GM19035 (cell line): ENCODE data around the gene NPY2R.

Experiments used
- ATAC-seq: cut with Tn5 transposase; IDR thresholded peaks from one replicate; pipeline ENCODE4 v1.9.1; 2021; ENCODE audit not compliant: unreplicated experiment

Gene NPY2R, protein sequence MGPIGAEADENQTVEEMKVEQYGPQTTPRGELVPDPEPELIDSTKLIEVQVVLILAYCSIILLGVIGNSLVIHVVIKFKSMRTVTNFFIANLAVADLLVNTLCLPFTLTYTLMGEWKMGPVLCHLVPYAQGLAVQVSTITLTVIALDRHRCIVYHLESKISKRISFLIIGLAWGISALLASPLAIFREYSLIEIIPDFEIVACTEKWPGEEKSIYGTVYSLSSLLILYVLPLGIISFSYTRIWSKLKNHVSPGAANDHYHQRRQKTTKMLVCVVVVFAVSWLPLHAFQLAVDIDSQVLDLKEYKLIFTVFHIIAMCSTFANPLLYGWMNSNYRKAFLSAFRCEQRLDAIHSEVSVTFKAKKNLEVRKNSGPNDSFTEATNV

DNA sequence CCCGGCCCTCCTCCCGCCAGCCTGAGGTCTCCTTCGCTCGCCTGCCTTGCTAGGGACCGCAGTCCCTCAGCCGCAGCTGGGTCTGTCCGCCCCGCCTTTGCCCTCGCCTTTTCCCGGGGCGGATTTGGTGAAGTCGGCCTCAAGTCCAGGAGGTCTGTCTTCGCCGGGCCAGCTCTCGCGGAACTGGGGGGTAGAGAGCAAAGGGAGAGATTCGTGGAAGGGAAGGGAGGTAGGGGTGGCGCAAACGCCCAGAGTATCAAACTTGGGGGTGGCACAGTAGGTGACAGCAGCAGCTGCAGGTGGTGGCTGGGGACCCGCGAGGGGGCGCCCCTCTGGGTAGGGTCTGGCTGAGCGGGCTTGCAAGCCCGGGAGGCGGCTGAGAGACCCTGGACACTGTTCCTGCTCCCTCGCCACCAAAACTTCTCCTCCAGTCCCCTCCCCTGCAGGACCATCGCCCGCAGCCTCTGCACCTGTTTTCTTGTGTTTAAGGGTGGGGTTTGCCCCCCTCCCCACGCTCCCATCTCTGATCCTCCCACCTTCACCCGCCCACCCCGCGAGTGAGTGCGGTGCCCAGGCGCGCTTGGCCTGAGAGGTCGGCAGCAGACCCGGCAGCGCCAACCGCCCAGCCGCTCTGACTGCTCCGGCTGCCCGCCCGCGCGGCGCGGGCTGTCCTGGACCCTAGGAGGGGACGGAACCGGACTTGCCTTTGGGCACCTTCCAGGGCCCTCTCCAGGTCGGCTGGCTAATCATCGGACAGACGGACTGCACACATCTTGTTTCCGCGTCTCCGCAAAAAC is at the start of gene NPY2R:
Gene NPY2R, plus strand, starts transcription at position 379 of the 797 bp plus-strand sequence. CDS start 5,304 bp downstream, outside the sequence.
- ATAC-seq: no peak

DNA sequence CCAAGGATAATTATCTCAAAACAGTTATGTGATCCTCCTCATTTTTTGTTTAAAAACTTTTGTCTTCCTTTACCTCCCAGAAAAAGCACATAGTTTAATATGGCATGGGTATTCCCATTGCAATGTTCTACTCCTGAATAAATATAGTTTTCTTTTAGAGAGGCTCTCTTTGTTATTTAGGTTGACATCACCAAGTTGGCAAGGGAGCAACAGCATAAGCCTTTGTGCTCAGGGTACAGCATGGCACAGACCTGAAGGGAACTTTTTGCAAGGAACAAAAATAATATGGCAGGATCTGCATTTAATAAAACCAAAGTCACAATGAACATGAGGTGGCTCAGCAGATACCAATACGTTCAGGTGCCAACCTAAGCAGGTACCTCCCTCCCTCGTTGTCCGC is 47.1 kb upstream of the NPY2R start:
- ATAC-seq: no peak

DNA sequence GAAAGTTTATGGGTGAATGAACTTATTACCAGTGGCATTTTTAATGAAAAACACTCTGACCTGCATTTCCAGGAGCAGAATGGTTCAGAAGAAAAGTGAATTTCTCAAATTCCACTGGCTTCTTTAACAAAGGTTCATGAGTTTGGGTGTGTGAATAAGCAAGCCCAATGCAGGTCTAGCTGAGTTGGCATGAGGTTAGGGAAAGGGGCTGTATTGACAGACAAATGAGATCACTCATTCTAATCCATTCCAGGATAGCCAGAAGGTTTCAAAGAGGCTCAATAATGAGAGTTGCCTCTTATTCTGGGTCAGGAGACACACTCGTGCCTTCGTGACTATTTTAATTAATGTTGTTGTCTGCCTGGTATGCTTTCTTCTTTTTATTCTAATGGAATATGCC is 43.7 kb upstream of the NPY2R start:
- no peak for ATAC-seq

DNA sequence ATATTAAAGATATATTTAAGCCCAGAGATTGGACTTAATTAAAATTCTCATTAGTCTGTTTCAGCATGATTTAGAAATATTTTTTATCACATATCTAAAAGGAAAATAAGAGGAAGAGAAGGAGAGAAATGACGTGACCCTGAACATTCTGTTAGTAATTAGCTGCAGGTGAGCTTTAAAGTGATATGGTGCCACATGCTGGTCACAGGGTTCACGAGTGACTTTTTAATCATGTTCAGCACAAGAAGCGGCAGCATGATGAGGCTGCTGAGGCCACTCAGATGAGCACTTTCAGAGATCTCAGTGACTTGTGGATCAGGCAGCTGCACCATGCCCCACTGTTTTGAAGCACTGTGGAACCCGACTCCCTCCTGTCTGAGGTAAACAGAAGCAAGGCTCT is 37.9 kb upstream of the NPY2R start:
- ATAC-seq: no peak

DNA sequence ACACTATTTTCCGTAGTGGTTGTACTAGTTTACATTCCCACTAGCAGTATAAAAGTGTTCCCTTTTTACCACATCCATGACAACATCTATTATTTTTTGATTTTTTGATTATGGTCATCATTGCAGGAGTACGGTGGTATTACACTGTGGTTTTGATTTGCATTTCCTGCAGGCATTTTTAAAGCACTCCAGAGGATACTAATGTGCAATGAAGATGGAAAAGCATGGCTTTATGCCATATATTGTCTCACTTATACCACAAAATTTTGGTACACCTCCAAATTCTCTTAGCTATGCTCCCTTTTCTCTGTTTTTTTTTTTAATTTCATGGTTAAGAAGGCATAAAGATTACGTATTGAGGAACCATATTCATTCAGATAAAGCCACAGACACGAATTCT is 35.1 kb upstream of the NPY2R start:
- ATAC-seq: no peak

DNA sequence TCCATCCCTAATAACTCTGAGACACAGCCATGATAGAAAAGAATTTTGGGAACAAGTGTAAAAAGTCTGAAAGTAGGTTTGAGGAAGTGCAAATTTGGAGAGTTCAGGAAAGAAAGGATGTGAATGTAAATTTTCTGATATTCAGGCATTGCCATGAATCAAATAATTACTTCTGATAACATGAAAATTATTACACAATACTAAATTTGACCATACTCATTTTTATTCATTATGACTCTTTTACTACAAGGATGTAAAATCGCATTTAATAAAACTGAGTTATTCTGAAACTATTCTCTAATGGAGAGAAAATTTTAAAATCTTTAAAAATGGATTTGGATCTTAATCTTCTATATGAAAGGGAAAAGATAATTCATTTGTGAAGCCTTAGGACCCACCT is 33.8 kb upstream of the NPY2R start:
- no peak for ATAC-seq

DNA sequence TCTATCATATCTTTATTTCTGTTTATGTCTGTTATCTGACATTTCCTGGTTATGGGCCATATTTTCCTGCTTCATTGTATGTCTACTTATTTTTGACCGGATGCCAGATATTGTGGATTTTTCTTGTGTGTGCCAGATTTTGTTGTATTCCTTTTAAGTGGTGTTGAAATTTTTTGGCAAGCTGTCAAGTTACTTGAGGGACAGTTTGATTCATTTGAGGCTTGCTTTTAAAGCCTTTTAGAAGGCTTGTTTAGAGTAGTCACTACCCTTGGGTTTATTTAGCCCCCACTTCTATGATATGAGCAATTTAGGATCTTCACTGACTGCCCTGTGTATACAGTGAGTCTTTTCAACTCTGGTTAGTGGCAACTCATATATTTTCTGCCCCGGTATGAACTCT is 29.2 kb upstream of the NPY2R start:
- no peak for ATAC-seq

DNA sequence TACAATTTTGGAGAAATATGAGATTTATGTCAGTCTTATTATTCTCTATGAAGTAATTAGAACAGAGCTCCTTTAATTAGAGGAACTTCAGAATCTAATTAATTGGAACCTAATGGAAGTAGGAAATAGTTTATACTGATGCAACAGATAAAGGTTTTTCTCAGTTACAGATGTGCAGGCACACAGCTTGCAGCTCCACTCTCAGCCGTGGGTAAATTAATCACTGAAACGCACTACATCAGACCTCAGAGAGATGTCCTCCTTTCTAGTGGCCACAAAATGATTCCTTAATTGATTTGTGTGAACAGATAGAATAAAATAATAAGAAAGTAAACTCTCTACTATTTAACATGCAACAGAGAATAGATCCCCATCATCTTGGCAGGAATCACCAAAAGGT is 21.5 kb upstream of the NPY2R start:
- no peak for ATAC-seq

DNA sequence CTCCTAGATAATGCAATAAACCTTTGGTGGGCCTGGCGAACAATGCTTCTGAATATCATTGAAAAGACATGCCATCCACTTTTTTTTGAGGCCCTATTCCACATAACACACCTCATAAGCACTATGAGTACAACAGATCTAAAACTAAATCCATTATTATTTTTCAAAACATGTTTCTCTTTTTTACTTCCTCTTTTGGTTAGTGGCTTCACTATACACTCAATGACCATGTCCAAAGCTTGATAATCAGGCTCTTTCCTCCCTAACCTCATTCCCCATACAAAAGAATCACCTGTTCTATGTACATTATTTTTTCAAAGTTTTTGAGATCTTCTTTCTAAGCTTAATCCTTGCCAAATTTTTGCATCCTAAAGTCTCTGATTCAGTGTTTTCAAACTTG is 20.4 kb upstream of the NPY2R start:
- ATAC-seq: no peak

DNA sequence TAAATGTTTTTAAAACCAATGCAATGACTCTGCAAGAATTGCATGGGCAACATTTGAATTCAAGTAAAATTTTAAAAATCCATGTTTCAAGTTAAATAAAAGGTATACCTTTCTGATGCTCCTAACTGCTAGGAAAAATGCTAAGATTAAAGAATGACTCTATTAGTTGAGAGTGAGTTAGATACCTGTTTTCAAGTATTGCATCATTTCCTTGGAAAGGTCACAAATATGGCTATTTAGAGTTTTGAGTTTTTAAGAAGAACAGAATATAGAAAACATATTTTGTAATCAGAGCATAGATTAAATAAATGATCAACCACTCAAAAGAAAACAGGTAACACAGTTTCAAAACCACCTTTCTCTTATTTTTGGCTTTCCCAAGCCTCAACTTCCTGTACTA is 18.3 kb upstream of the NPY2R start:
- no peak for ATAC-seq

DNA sequence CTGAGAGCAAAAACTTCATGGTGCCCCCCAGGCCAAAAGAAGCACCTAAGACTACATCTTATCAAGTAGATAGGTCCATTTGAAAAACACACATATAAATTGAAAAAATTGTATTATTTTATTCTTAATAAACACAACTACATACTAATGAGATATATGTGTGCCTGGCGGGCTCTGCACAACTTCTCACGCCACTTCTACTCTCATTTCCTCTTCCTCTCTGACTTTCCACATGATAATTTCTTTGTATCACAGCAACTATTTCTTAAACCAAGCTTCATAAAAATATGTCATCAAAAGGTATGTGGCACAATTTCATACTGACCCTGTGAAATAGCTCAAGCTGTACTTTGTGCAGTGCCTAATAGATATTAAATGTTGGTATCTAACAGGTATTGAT is 10.7 kb upstream of the NPY2R start:
- ATAC-seq: no peak

DNA sequence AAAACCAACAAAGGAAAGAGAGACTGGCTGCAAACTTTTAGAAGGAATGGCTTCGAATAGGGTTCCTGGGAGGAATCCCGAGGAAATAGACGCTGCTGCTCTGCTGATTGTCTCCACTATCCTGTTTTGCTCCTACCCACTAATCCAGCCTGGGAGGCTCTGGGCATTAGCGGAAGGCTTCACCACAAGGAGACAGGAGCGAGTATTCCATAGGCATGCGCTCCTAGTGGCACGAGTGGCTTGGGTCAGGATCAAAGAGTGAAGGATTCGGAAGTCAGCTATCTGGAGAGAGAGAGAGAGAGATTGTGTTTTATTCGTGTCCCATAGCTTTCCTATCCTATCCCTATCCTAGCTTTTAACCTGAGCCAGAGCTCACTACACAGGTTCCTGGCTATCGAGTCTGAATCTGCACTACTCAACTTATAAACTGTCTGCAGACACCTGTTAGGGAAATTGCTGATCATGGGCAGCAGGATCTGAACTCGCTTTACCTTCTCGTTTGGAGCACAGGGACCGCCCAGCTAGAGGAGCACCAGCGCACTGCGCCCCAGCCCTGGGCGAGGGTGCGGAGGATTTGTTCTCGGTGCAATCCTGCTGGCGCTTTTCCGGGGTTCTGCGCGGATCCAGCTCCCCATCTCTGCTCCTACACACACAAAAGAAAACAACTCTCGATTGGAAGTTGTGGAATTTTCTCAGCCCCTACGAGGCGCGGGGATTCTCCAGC is 740 bp upstream of the NPY2R start:
- ATAC-seq: no peak

DNA sequence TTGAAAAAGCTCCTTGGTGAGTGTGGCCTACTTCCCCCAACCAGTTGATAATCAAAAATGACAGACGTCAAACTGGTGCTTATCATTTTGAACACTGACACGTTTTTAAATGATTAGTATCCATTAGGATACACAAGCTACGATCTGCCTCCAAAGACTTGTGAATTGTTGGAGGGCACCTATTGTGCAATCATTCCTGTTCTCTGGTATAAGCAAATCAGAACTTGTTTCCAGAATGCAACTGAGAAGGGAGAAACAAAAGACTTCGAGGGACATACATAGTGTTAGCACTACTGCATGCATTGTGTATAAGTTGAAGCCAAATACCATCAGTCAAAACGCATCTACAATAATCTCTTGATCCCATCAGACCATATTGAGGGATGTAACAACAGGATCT is 11.6 kb downstream of the NPY2R start:
- no peak for ATAC-seq

DNA sequence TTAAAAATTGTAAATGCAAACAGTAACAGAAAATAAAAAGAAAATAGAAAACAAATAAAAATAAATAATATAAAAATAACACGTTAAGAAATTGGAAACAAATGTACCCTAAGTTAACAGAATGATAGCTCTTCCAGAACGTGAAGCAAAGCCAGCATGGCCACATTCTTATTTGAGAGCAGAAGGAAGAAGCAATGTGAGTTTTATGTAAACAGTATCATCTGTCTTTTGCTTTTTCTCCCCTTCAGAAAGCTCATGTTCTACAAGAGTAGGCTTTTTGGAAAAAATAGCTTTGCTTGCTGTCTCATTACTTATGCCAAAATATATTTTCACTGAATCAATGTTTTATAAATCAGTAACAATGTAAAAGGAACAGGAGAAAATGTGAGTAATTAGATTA is 18.7 kb downstream of the NPY2R start:
- no peak for ATAC-seq

DNA sequence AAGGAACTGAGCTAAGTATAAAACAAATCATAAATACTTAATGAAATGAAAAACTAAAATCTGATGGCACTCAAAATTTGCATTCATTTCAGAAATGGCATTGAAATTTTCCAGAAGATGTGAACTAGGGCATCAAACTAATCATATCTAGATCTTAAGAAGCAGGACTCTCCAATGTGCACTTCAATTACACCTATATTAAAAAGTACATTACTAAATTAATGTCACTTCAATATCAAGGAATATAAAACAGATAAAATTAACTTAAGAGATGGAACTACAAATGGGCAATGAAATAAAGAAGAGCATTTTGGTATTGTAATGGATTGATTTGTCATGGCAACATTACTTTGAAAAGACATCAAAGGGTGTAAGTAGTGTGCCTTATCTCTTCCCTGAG is 20.3 kb downstream of the NPY2R start:
- ATAC-seq: no peak

DNA sequence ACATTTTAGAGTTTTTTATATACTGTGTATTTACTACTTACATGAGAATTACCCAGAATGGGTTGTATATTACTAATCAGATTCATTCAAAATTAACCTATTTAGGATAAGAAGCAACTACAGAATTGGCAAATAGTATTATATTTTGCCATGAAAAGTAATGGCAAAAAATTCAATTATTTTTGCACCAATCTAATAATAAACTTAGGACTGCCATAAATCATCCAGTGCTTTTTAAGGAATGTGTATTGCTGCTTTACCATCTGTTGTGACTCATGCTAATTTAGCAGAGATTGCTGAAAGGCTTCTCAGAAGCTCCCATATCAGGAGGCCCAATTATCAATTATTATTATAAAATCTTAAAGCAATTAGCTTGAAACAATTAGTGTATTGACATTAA is 24.0 kb downstream of the NPY2R start:
- no peak for ATAC-seq

DNA sequence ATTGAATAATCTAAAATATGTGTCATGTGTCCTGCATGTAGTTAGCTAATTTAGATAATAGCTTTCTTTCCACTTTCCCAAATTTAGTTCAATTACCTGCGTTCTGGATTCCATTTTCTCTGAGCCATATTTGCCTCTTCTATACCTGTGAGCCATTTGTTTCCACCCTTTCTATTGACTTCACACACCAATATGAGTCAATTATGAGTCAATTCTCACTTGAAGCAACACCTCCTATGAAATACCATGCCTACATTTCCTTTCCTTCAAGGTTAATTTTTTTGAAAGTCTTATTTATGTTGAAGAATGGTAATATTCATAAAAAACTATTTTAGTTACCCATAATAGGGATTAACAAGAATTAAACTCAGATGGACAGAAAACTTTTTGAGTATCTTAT is 25.8 kb downstream of the NPY2R start:
- no peak for ATAC-seq

DNA sequence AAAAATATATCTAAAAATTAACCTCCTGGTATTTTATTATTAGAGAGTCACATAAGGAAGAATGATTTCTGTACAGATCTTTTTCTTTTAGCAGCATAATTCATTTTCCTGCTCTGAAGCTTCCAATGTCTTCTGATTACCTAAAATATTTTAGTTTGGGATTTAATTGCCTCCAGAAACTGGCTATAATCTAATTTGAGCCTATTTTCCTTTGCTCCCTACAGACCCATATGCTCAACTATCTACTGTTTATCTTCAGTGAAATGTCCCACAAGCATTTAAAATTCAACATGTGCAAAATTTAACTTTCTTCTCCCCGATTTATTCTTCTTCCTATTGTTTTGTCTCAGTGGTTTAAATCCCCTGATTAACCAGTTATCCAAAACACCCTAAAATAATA is 29.1 kb downstream of the NPY2R start:
- ATAC-seq: no peak

DNA sequence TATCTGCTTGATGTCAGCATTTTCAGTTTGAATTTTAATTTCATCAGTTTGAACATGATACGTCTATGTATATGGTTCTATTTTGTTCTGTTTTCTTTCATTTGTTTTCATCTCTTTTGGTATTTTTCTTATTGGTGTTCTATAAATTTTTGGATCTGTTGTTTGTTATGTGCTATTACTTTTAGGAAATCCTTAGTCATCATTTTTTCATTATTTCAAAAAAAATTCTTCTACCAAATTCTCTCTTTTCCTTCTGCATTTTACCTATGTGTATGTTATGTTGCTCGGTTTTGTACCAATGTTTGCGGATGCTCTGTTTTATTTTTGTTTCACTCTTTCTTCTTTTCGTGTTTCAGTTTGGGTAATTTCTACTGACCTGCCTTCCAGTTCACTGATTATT is 32.8 kb downstream of the NPY2R start:
- ATAC-seq: no peak

DNA sequence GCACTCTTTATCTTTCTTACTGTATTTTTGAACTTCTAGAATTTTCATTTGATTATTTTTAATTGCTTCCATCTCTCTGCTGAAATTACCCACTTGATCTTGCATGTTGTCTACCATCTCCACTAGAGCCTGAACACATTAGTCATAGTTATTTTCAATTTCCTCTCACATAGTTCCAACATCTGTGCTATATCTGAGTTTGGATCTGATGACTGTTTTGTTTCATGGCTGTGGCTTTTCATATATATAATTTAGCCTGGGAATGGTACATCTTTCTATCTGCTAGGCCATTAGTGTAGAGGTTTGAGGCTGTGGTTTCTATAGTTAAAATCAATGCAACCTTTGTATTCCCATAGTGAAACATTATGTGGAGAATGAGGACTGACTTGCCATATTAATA is 33.2 kb downstream of the NPY2R start:
- ATAC-seq: no peak

DNA sequence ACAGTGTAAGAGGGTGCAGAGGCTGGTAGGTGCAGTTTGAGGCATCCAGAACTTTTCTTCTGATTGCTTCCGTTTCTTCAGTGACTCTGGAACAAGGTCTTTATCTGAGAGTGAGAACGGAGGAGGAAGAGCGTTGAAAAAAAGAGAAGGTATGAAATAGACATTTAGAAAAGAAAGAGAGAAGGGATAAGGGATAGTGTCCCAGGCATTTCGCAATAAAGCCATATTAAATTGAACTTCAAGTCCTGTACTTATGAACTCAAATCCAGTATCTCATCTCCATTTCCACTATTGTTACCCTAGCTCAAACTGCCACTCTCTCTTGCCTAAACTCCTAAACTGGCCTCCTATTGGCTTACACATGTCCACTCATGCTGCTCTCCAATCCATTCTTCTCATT is 36.7 kb downstream of the NPY2R start:
- ATAC-seq: no peak
